Measurements from ENCODE around the gene LLGL2. TPM values are rescaled to one million over a fixed set of nuclear protein-coding genes. Genes with fewer than 3 reads are reported as not detected.

LLGL2 gene
- total RNA-seq, 4 donors from 2014 or later, result 6.1 to 12.3 (median 9.1) TPM

GRCh38 chr17:75488693-75489510 lies 36.6 kb upstream of the LLGL2 start:
- intact Hi-C loops (cut with DNase I), result no loop called here
- WGBS, result 84% methylated on average over 8 of the region's 24 CpGs

GRCh38 chr17:75489511-75489955 lies 36.0 kb upstream of the LLGL2 start:
- no peak for TF ChIP-seq POLR2AphosphoS5 (IDR thresholded peaks at IDR 0.05)
- TF ChIP-seq EP300 (IDR thresholded peaks at IDR 0.05), result no peak
- no peak for TF ChIP-seq POLR2A (IDR thresholded peaks at IDR 0.05; ENCODE audit: low read depth)
- TF ChIP-seq CTCF (IDR thresholded peaks at IDR 0.05), result no peak
- Histone ChIP-seq H3K27ac (replicated peaks in 1 of 4) (peak overlapping the region in 1 of 4 donors; percentile 70), H3K36me3 (peaks cover 22 to 67% (median 47%) of the 10 kb centered on the region in 4 donors), H3K27me3 (no peaks in the 10 kb centered on the region), H3K4me1 (peaks cover 45 to 62% (median 61%) of the 10 kb centered on the region in 4 donors), H3K9me3 (no peaks in the 10 kb centered on the region), H3K4me3 (no peak overlapping the region)
- 81% methylated on average over 6 of the region's 14 CpGs for WGBS
- DNase-seq (ENCODE audit: extremely low spot score), result no peak
- intact Hi-C loops (cut with DNase I), result no loop called here

More at GRCh38 chr17:75488693-75489510, 36.6 kb upstream of the LLGL2 start:
- no peaks in the 10 kb centered on the region for H3K9me3 ChIP-seq
- DNase-seq (ENCODE audit: extremely low spot score), result no peak
- H3K36me3 ChIP-seq, result peaks cover 21 to 61% (median 41%) of the 10 kb centered on the region in 4 donors
- no peaks in the 10 kb centered on the region for H3K27me3 ChIP-seq
- H3K4me1 ChIP-seq, result peaks cover 45 to 64% (median 61%) of the 10 kb centered on the region in 4 donors
- no peak overlapping the region for H3K27ac ChIP-seq (replicated peaks in 1 of 4)
- H3K4me3 ChIP-seq, result no peak overlapping the region
- TF ChIP-seq CTCF (IDR thresholded peaks at IDR 0.05) (no peak), POLR2AphosphoS5 (IDR thresholded peaks at IDR 0.05) (no peak), POLR2A (IDR thresholded peaks at IDR 0.05; ENCODE audit: low read depth) (no peak), EP300 (IDR thresholded peaks at IDR 0.05) (no peak)

GRCh38 chr17:75490173-75490743 lies 35.2 kb upstream of the LLGL2 start:
- WGBS, result 75% methylated on average over 5 of the region's 14 CpGs
- peak overlapping the region; percentile 39 to 70 (median 64) for H3K27ac ChIP-seq (replicated peaks in 1 of 4)
- intact Hi-C loops (cut with DNase I), result no loop called here

GRCh38 chr17:75490953-75491649 lies 34.4 kb upstream of the LLGL2 start:
- peaks cover 26 to 75% (median 63%) of the 10 kb centered on the region in 4 donors for H3K36me3 ChIP-seq
- WGBS, result 77% methylated on average over 7 of the region's 19 CpGs
- intact Hi-C loops (cut with DNase I), result no loop called here
- H3K27me3 ChIP-seq, result no peaks in the 10 kb centered on the region
- DNase-seq (ENCODE audit: extremely low spot score), result no peak
- peak overlapping the region; percentile 39 to 70 (median 64) for H3K27ac ChIP-seq (replicated peaks in 1 of 4)
- peaks cover 41 to 49% (median 47%) of the 10 kb centered on the region in 4 donors for H3K4me1 ChIP-seq
- no peak overlapping the region for H3K4me3 ChIP-seq
- TF ChIP-seq EP300 (IDR thresholded peaks at IDR 0.05), result no peak
- no peak for TF ChIP-seq POLR2AphosphoS5 (IDR thresholded peaks at IDR 0.05)
- no peak for TF ChIP-seq CTCF (IDR thresholded peaks at IDR 0.05)
- no peak for TF ChIP-seq POLR2A (IDR thresholded peaks at IDR 0.05; ENCODE audit: low read depth)
- no peaks in the 10 kb centered on the region for H3K9me3 ChIP-seq

More at GRCh38 chr17:75490173-75490743, 35.2 kb upstream of the LLGL2 start:
- Histone ChIP-seq H3K4me3 (no peak overlapping the region), H3K36me3 (peaks cover 22 to 73% (median 55%) of the 10 kb centered on the region in 4 donors), H3K9me3 (no peaks in the 10 kb centered on the region), H3K4me1 (peaks cover 45 to 58% (median 55%) of the 10 kb centered on the region in 4 donors), H3K27me3 (no peaks in the 10 kb centered on the region)
- TF ChIP-seq POLR2AphosphoS5 (IDR thresholded peaks at IDR 0.05) (peak in 1 of 2 donors; percentile 3), CTCF (IDR thresholded peaks at IDR 0.05) (no peak), EP300 (IDR thresholded peaks at IDR 0.05) (no peak)
- DNase-seq (ENCODE audit: extremely low spot score), result no peak
